ENCODE results near the gene LSM14B. TPM values are rescaled to one million over a fixed set of nuclear protein-coding genes. Genes with fewer than 3 reads are reported as not detected.

LSM14B gene
- total RNA-seq, 1 experiment from 2014 or later: 76.9 TPM

DNA sequence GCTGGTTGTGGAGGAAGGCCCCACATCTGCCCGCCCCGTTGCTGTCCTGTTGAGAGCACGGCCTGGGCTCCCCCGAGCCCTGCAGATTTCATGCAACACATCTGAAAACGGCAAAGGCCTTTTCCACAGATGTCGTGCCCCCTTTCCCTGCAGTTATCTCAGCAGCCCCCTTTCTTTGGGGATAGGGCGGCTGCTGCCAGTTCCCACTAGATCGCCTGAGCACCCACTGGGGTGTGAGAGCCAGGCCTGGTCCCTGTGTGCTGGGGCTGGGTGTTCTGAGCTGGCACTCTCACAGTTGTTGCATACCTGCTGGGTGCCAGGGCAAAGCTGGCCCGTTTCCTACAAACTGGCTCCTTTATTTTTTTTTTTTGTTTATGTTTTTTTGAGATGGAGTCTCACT lies 48.3 kb downstream of the LSM14B start:
- peaks cover 65% of the 10 kb centered on the region for H3K36me3 Mint-ChIP-seq (ENCODE audit: insufficient read depth, unreplicated experiment)
- intact Hi-C loops (cut with micrococcal nuclease; ENCODE audit: unreplicated experiment): no loop called here
- no peaks in the 10 kb centered on the region for H3K9me3 Mint-ChIP-seq (ENCODE audit: low read depth, unreplicated experiment)
- no peak overlapping the region for H3K4me3 Mint-ChIP-seq (ENCODE audit: low read depth, unreplicated experiment)
- no peak for DNase-seq
- BruUV-seq (replicated peaks): no TSS peak
- no peak for TF ChIP-seq CTCF (IDR thresholded peaks at IDR 0.05; ENCODE audit: unreplicated experiment)
- CTCF ChIA-PET: interaction anchor here (0.6 kb wide), 1 partner anchor 85 kb away, joined by 3 read pairs; no protein-coding TSS in a partner anchor
- no peak overlapping the region for H3K27ac Mint-ChIP-seq (ENCODE audit: unreplicated experiment)
- H3K4me1 Mint-ChIP-seq (ENCODE audit: low read depth, unreplicated experiment): no peaks in the 10 kb centered on the region
- no peaks in the 10 kb centered on the region for H3K27me3 Mint-ChIP-seq (ENCODE audit: unreplicated experiment)

GRCh38 chr20:62171245-62171644 lies 49.0 kb downstream of the LSM14B start:
- H3K27me3 Mint-ChIP-seq (ENCODE audit: unreplicated experiment): no peaks in the 10 kb centered on the region
- TF ChIP-seq CTCF (IDR thresholded peaks at IDR 0.05; ENCODE audit: unreplicated experiment): no peak
- no peak for DNase-seq
- H3K27ac Mint-ChIP-seq (ENCODE audit: unreplicated experiment): no peak overlapping the region
- BruUV-seq (replicated peaks): no TSS peak
- CTCF ChIA-PET: interaction anchor here (0.6 kb wide), 1 partner anchor 86 kb away, joined by 3 read pairs; no protein-coding TSS in a partner anchor
- H3K4me3 Mint-ChIP-seq (ENCODE audit: low read depth, unreplicated experiment): no peak overlapping the region
- peaks cover 60% of the 10 kb centered on the region for H3K36me3 Mint-ChIP-seq (ENCODE audit: insufficient read depth, unreplicated experiment)
- no peaks in the 10 kb centered on the region for H3K9me3 Mint-ChIP-seq (ENCODE audit: low read depth, unreplicated experiment)
- intact Hi-C loops (cut with micrococcal nuclease; ENCODE audit: unreplicated experiment): no loop called here
- no peaks in the 10 kb centered on the region for H3K4me1 Mint-ChIP-seq (ENCODE audit: low read depth, unreplicated experiment)

DNA sequence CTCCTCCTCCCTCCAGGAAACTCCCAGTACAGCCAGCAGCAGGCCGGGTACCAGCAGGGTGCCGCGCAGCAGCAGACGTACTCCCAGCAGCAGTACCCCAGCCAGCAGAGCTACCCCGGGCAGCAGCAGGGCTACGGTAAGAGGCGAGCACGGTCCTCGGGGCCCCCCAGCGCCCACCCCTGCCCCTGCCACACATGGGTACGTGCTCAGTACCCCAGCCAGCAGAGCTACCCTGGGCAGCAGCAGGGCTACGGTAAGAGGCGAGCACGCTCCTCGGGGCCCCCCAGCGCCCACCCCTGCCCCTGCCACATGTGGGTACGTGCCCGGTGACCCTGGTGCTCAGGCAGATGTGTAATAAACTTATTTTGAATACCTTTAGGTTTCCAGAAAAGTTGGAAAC lies 50.4 kb downstream of the LSM14B start:
- intact Hi-C loops (cut with micrococcal nuclease; ENCODE audit: unreplicated experiment): no loop called here
- no TSS peak for BruUV-seq (replicated peaks)
- Mint-ChIP-seq H3K4me3 (ENCODE audit: low read depth, unreplicated experiment) (no peak overlapping the region), H3K9me3 (ENCODE audit: low read depth, unreplicated experiment) (no peaks in the 10 kb centered on the region), H3K27me3 (ENCODE audit: unreplicated experiment) (no peaks in the 10 kb centered on the region), H3K27ac (ENCODE audit: unreplicated experiment) (no peak overlapping the region), H3K36me3 (ENCODE audit: insufficient read depth, unreplicated experiment) (peaks cover 64% of the 10 kb centered on the region), H3K4me1 (ENCODE audit: low read depth, unreplicated experiment) (no peaks in the 10 kb centered on the region)
- no peak for TF ChIP-seq CTCF (IDR thresholded peaks at IDR 0.05; ENCODE audit: unreplicated experiment)
- CTCF ChIA-PET: no interaction called here
- DNase-seq: no peak

DNA sequence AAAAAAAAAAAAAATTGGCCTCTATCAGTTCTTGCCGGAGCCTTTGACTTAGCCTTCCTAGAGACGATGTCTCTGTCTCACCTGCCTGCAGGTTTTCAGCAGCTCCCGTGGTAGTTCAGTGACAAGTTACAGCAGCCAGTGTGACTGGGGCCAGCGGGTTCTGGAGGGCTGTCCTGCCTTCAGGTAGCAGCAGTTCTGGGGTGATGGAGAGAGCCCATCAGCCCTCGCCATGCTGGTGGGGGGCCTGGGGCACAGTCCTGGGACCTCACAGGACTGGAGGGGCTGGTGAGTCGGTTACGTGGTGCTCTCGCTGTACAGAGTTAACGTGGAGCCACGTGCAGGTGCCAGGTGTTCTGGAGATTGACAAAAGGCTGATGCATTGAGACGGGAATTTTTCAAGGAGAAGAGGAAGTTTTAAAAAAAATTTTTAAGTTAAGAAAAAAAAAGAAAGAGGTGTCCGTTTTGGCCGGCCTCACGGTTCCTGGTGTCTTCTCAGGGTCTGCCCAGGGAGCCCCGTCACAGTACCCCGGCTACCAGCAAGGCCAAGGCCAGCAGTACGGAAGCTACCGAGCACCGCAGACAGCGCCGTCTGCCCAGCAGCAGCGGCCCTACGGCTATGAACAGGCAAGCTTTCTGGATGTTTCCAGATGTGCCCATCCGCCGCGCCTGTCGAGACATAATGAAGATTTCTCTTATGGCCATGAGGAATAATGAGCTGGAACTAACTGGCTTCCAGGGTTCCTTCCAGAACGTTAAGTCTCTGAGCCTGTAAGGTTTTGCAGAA lies 51.9 kb downstream of the LSM14B start:
- Mint-ChIP-seq H3K27ac (ENCODE audit: unreplicated experiment) (no peak overlapping the region), H3K4me3 (ENCODE audit: low read depth, unreplicated experiment) (no peak overlapping the region), H3K36me3 (ENCODE audit: insufficient read depth, unreplicated experiment) (peaks cover 53% of the 10 kb centered on the region), H3K4me1 (ENCODE audit: low read depth, unreplicated experiment) (no peaks in the 10 kb centered on the region), H3K27me3 (ENCODE audit: unreplicated experiment) (no peaks in the 10 kb centered on the region), H3K9me3 (ENCODE audit: low read depth, unreplicated experiment) (no peaks in the 10 kb centered on the region)
- no peak for TF ChIP-seq CTCF (IDR thresholded peaks at IDR 0.05; ENCODE audit: unreplicated experiment)
- DNase-seq: no peak
- BruUV-seq (replicated peaks): no TSS peak
- CTCF ChIA-PET: no interaction called here
- intact Hi-C loops (cut with micrococcal nuclease; ENCODE audit: unreplicated experiment): no loop called here

Data from Calu3 (cell line).